WTC11 (cell line): ENCODE measurements around the gene KIAA0930.

Experiments used
- CREB1 ChIP-seq: sonication (generic); formaldehyde crosslinking; IDR thresholded peaks from 2 replicates; pipeline ENCODE4 v1.8.0; 2023; ENCODE audit warnings: mild to moderate bottlenecking, missing genetic modification reagents
- CTCF ChIP-seq: fragments of 200-600 bp; IDR thresholded peaks from 2 replicates; pipeline ENCODE4 v1.8.0; 2022; ENCODE audit warnings: antibody characterized with exemption
- ZNF425 ChIP-seq: fragments of 250-450 bp; sonication (Bioruptor Pico); conservative IDR thresholded peaks from 2 replicates; pipeline ENCODE4 v1.9.0; 2021; ENCODE audit warnings: mild to moderate bottlenecking

GRCh38 chr22:45196926-45197605 lies 43.6 kb downstream of the KIAA0930 start:
- TF ChIP-seq CTCF: no peak
- TF ChIP-seq ZNF425 (CRISPR knock-in tag): no peak
- no peak for TF ChIP-seq CREB1
